ENCODE results near the gene SELENOT. TPM values are rescaled to one million over a fixed set of nuclear protein-coding genes. Genes with fewer than 3 reads are reported as not detected.

SELENOT gene
- total and polyA plus RNA-seq, 2 donors from 2014 or later = 116 to 120 TPM

DNA sequence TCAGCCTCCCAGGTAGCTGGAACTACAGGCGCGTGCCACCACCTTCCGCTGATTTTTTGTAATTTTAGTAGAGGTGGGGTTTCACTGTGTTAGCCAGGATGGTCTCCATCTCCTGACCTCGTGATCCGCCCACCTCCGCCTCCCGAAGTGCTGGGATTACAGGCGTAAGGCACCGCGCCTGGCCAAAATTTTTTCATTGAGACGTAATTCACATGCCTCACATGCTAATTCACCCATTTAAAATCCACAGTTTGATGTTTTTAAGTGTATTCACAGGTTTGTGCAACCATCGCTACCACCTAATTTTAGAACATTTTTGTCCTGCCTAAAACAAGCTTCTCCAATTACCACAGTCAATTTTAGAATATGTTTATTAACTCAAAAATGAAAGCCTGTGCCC is 37.1 kb downstream of the SELENOT start:
- no peaks in the 10 kb centered on the region for H3K4me1 ChIP-seq (ENCODE audit: control insufficient read depth in 2 of 3, insufficient read depth in 2 of 3, low read depth in 1 of 3, low read length in 3 of 3)
- FAIRE-seq = no peak
- no peak for DNase-seq
- H3K9ac ChIP-seq (ENCODE audit: low read length in 3 of 3) = no peak overlapping the region
- H3K9me3 ChIP-seq (ENCODE audit: control insufficient read depth in 2 of 3, insufficient read depth in 1 of 3, low read length in 3 of 3) = no peaks in the 10 kb centered on the region
- no peak overlapping the region for H3K27ac ChIP-seq (ENCODE audit: low read depth in 2 of 2, low read length in 2 of 2)
- TF ChIP-seq, protein P1, sequence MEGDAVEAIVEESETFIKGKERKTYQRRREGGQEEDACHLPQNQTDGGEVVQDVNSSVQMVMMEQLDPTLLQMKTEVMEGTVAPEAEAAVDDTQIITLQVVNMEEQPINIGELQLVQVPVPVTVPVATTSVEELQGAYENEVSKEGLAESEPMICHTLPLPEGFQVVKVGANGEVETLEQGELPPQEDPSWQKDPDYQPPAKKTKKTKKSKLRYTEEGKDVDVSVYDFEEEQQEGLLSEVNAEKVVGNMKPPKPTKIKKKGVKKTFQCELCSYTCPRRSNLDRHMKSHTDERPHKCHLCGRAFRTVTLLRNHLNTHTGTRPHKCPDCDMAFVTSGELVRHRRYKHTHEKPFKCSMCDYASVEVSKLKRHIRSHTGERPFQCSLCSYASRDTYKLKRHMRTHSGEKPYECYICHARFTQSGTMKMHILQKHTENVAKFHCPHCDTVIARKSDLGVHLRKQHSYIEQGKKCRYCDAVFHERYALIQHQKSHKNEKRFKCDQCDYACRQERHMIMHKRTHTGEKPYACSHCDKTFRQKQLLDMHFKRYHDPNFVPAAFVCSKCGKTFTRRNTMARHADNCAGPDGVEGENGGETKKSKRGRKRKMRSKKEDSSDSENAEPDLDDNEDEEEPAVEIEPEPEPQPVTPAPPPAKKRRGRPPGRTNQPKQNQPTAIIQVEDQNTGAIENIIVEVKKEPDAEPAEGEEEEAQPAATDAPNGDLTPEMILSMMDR (IDR thresholded peaks at IDR 0.05; ENCODE audit: borderline replicate concordance, extremely low read depth, insufficient read depth) = no peak
- no peak overlapping the region for H3K4me3 ChIP-seq (ENCODE audit: low read length in 3 of 3)
- no peaks in the 10 kb centered on the region for H3K27me3 ChIP-seq (ENCODE audit: control insufficient read depth, insufficient read depth, low read length)
- H3K36me3 ChIP-seq (ENCODE audit: control insufficient read depth in 2 of 3, insufficient read depth in 3 of 3, low read length in 3 of 3) = no peaks in the 10 kb centered on the region
- intact Hi-C loops (cut with DNase I) = no loop called here

DNA sequence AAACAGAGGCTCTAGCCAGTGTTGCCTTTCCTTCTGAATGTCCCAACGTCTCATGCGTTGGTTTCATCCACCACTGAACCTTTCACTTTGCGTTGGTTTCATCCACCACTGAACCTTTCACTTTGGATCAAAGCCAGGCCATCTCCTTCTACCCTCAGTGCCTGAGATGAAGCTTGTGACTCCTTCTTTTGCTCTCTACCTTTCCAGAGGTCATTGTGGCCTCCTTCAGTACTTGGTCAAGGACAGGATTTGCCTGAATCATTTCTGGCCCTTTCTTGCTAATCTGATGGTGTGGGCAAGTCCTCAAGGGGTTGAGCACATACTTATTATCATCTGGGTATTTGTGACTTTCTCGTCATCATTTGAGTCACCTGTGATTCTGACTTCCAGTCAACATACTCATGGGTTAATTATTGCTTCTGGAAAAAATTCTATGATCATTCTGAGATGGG is 50.0 kb downstream of the SELENOT start:
- H3K9me3 ChIP-seq (ENCODE audit: control insufficient read depth in 2 of 3, insufficient read depth in 1 of 3, low read length in 3 of 3) = no peaks in the 10 kb centered on the region
- H3K4me1 ChIP-seq (ENCODE audit: control insufficient read depth in 2 of 3, insufficient read depth in 2 of 3, low read depth in 1 of 3, low read length in 3 of 3) = no peaks in the 10 kb centered on the region
- TF ChIP-seq, protein P1 (IDR thresholded peaks at IDR 0.05; ENCODE audit: borderline replicate concordance, extremely low read depth, insufficient read depth) = no peak
- FAIRE-seq (no peak), DNase-seq (no peak)
- no peak overlapping the region for H3K9ac ChIP-seq (ENCODE audit: low read length in 3 of 3)
- intact Hi-C loops (cut with DNase I) = no loop called here
- no peaks in the 10 kb centered on the region for H3K36me3 ChIP-seq (ENCODE audit: control insufficient read depth in 2 of 3, insufficient read depth in 3 of 3, low read length in 3 of 3)
- H3K4me3 ChIP-seq (ENCODE audit: low read length in 3 of 3) = no peak overlapping the region
- no peaks in the 10 kb centered on the region for H3K27me3 ChIP-seq (ENCODE audit: control insufficient read depth, insufficient read depth, low read length)
- no peak overlapping the region for H3K27ac ChIP-seq (ENCODE audit: low read depth in 2 of 2, low read length in 2 of 2)

DNA sequence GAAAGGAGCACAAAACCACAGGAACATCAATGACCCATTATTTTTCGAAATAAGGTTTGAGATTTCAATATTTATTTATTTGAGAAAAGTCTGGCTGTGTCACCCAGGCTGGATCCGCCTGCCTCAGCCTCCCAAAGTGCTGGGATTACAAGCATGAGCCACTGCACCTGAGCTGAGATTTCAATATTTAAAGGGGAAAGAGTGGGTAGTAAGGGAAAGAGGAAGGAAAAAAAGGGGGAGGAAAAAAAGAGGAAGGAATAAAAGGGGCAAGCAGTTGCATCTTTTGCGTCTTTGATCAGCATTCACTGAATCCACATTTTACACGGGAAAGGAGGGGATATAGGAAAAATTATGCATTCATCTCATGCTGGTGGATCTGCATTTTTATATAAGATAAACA is 53.2 kb downstream of the SELENOT start:
- no peak overlapping the region for H3K4me3 ChIP-seq (ENCODE audit: low read length in 3 of 3)
- no peak overlapping the region for H3K27ac ChIP-seq (ENCODE audit: low read depth in 2 of 2, low read length in 2 of 2)
- no peaks in the 10 kb centered on the region for H3K4me1 ChIP-seq (ENCODE audit: control insufficient read depth in 2 of 3, insufficient read depth in 2 of 3, low read depth in 1 of 3, low read length in 3 of 3)
- DNase-seq (no peak), FAIRE-seq (no peak)
- no peak overlapping the region for H3K9ac ChIP-seq (ENCODE audit: low read length in 3 of 3)
- H3K36me3 ChIP-seq (ENCODE audit: control insufficient read depth in 2 of 3, insufficient read depth in 3 of 3, low read length in 3 of 3) = no peaks in the 10 kb centered on the region
- no peaks in the 10 kb centered on the region for H3K27me3 ChIP-seq (ENCODE audit: control insufficient read depth, insufficient read depth, low read length)
- TF ChIP-seq, protein P1 (IDR thresholded peaks at IDR 0.05; ENCODE audit: borderline replicate concordance, extremely low read depth, insufficient read depth) = no peak
- H3K9me3 ChIP-seq (ENCODE audit: control insufficient read depth in 2 of 3, insufficient read depth in 1 of 3, low read length in 3 of 3) = no peaks in the 10 kb centered on the region
- intact Hi-C loops (cut with DNase I) = no loop called here

Data from kidney (tissue), 14 donors.